Gastrocnemius medialis (tissue), 4 donors: Measurements from ENCODE around the gene CFAP119.

Experiments used
- CTCF ChIP-seq, 5 experiments: fragments of 450-650 bp in 3 of 5; fragments of 200-600 bp in 2 of 5; sonication (generic) in 2 of 5; IDR thresholded peaks in 4 of 5; conservative IDR thresholded peaks in 1 of 5; 1 replicate in 4 of 5; 2 replicates in 1 of 5; pipeline ENCODE4 v1.5.1; 2016 to 2019; ENCODE audit warnings: antibody characterized with exemption in 5 of 5, mild to moderate bottlenecking in 3 of 5, moderate library complexity in 3 of 5
- POLR2A ChIP-seq, 2 donors: fragments of 450-650 bp; IDR thresholded peaks; one replicate each; pipeline ENCODE4 v1.6.1; 2017; ENCODE audit warnings: antibody characterized with exemption in 2 of 2, mild to moderate bottlenecking in 2 of 2, moderate library complexity in 2 of 2

GRCh38 chr16:30743716-30744115 lies 18.1 kb downstream of the CFAP119 start:
- TF ChIP-seq POLR2A (IDR thresholded peaks at IDR 0.05) (no peak), CTCF (IDR thresholded peaks at IDR 0.05 in 4 of 5, conservative IDR thresholded peaks at IDR 0.05 in 1 of 5) (no peak)
